GM23338 (cell line): ENCODE results near the gene ABL1. TPM values are rescaled to one million over a fixed set of nuclear protein-coding genes. Genes with fewer than 3 reads are reported as not detected.

ENCODE experiments used
- ATAC-seq: fragments of 200-7000 bp; cut with Tn5 transposase; 3 replicates; pipeline ENCODE4 v1.9.1; 2020
- DNase-seq: peaks from one replicate; pipeline ENCODE4 v3.0.0-alpha.2; 2015; ENCODE audit warnings: low spot score
- H2AFZ ChIP-seq: fragments of 200-600 bp; sonication (generic); 2 replicates; pipeline ENCODE4 v1.8.0; 2016; ENCODE audit warnings: antibody characterized with exemption, mild to moderate bottlenecking, moderate library complexity
- H3F3A ChIP-seq: fragments of 200-600 bp; sonication (generic); replicated peaks from 2 replicates; pipeline ENCODE4 v1.8.0; 2017; ENCODE audit warnings: antibody characterized with exemption, mixed run types, low read depth
- H3K27ac ChIP-seq: fragments of 200-600 bp; sonication (generic); 2 replicates; pipeline ENCODE4 v1.6.1; 2016; ENCODE audit warnings: low read depth
- H3K27me3 ChIP-seq: fragments of 200-600 bp; sonication (generic); 2 replicates; pipeline ENCODE4 v1.8.0; 2016; ENCODE audit warnings: mild to moderate bottlenecking, mixed run types, moderate library complexity; ENCODE audit not compliant: insufficient read depth
- H3K36me3 ChIP-seq: fragments of 200-600 bp; sonication (generic); 2 replicates; pipeline ENCODE4 v1.8.0; 2016; ENCODE audit warnings: mild to moderate bottlenecking; ENCODE audit not compliant: insufficient read depth
- H3K4me1 ChIP-seq: fragments of 200-600 bp; sonication (generic); 2 replicates; pipeline ENCODE4 v1.8.0; 2016; ENCODE audit warnings: mild to moderate bottlenecking, moderate library complexity; ENCODE audit not compliant: insufficient read depth
- H3K4me2 ChIP-seq: fragments of 200-600 bp; sonication (generic); 2 replicates; pipeline ENCODE4 v1.7.1; 2017; ENCODE audit warnings: mixed run types
- H3K4me3 ChIP-seq: fragments of 200-600 bp; sonication (generic); 2 replicates; pipeline ENCODE4 v1.6.1; 2016; ENCODE audit warnings: mixed run types
- H3K79me2 ChIP-seq: fragments of 200-600 bp; sonication (generic); replicated peaks from 2 replicates; pipeline ENCODE4 v1.8.0; 2017; ENCODE audit warnings: mild to moderate bottlenecking; ENCODE audit not compliant: insufficient read depth
- H3K9me2 ChIP-seq: fragments of 200-600 bp; sonication (generic); 2 replicates; pipeline ENCODE4 v1.8.0; 2017; ENCODE audit not compliant: insufficient read depth
- H4K20me1 ChIP-seq: fragments of 200-600 bp; sonication (generic); replicated peaks from 2 replicates; pipeline ENCODE4 v1.8.0; 2017; ENCODE audit warnings: mild to moderate bottlenecking; ENCODE audit not compliant: insufficient read depth
- H3K27ac Mint-ChIP-seq: 2 replicates; pipeline ENCODE4 v1.8.0; 2020; ENCODE audit warnings: inconsistent platforms, mild to moderate bottlenecking, moderate library complexity, mixed read lengths
- H3K27me3 Mint-ChIP-seq: 3 replicates; pipeline ENCODE4 v1.8.0; 2022; ENCODE audit warnings: low read depth, mild to moderate bottlenecking, moderate library complexity, mixed read lengths, inconsistent platforms; ENCODE audit not compliant: insufficient read depth, poor library complexity
- H3K36me3 Mint-ChIP-seq: 3 replicates; pipeline ENCODE4 v1.8.0; 2021; ENCODE audit warnings: low read depth, mild to moderate bottlenecking, inconsistent platforms, moderate library complexity, mixed read lengths
- H3K4me1 Mint-ChIP-seq: 3 replicates; pipeline ENCODE4 v1.8.0; 2020; ENCODE audit warnings: mild to moderate bottlenecking, inconsistent platforms, mixed read lengths
- H3K4me3 Mint-ChIP-seq: 3 replicates; pipeline ENCODE4 v1.8.0; 2021; ENCODE audit warnings: moderate library complexity, mild to moderate bottlenecking, inconsistent platforms, mixed read lengths
- H3K9me3 Mint-ChIP-seq: 3 replicates; pipeline ENCODE4 v1.8.0; 2020; ENCODE audit warnings: moderate library complexity, mild to moderate bottlenecking, inconsistent platforms, mixed read lengths
- CREB1 ChIP-seq: fragments of 250-450 bp; sonication (Bioruptor Pico); IDR thresholded peaks from 2 replicates; pipeline ENCODE4 v1.5.0; 2020; ENCODE audit warnings: low read depth, mild to moderate bottlenecking, moderate library complexity
- CTCF ChIP-seq, 2 experiments: fragments of 200-600 bp in 1 of 2; sonication (generic) in 1 of 2; conservative IDR thresholded peaks; 2 replicates each; pipeline versions ENCODE4 v1.5.1 to v1.6.1; 2016 to 2017; ENCODE audit warnings: antibody characterized with exemption in 2 of 2, low read depth in 2 of 2, mild to moderate bottlenecking in 2 of 2, moderate library complexity in 1 of 2
- EZH2 ChIP-seq: fragments of 200-600 bp; sonication (generic); IDR thresholded peaks from one replicate; pipeline ENCODE4 v1.8.0; 2017; ENCODE audit warnings: antibody characterized with exemption, mild to moderate bottlenecking, low read depth; ENCODE audit not compliant: unreplicated experiment
- EZH2phosphoT487 ChIP-seq: fragments of 200-600 bp; sonication (generic); IDR thresholded peaks from one replicate; pipeline ENCODE4 v1.8.1; 2018; ENCODE audit warnings: antibody characterized with exemption; ENCODE audit not compliant: unreplicated experiment
- JUNB ChIP-seq: IDR thresholded peaks from one replicate; pipeline ENCODE4 v1.6.1; 2016; ENCODE audit warnings: antibody characterized with exemption; ENCODE audit not compliant: unreplicated experiment
- NANOG ChIP-seq: IDR thresholded peaks from 2 replicates; pipeline ENCODE4 v1.6.1; 2016; ENCODE audit warnings: antibody characterized with exemption, borderline replicate concordance
- POLR2AphosphoS5 ChIP-seq: IDR thresholded peaks from 2 replicates; pipeline ENCODE4 v1.6.1; 2016; ENCODE audit warnings: antibody characterized with exemption, low read depth
- REST ChIP-seq: IDR thresholded peaks from one replicate; pipeline ENCODE4 v1.6.1; 2018; ENCODE audit warnings: antibody characterized with exemption; ENCODE audit not compliant: unreplicated experiment
- STAT1 ChIP-seq: IDR thresholded peaks from one replicate; pipeline ENCODE4 v1.6.1; 2016; ENCODE audit warnings: antibody characterized with exemption; ENCODE audit not compliant: unreplicated experiment
- ZNF114 ChIP-seq: fragments of 250-450 bp; sonication (Bioruptor Pico); IDR thresholded peaks from 2 replicates; pipeline ENCODE4 v1.5.0; 2020; ENCODE audit warnings: mild to moderate bottlenecking, moderate library complexity
- ZNF331 ChIP-seq: fragments of 250-450 bp; sonication (Bioruptor Pico); IDR thresholded peaks from 2 replicates; pipeline ENCODE4 v1.5.0; 2020; ENCODE audit warnings: low read depth, mild to moderate bottlenecking, moderate library complexity
- polyA plus RNA-seq: library from polyadenylated mRNA; unstranded; fragments of >200 nt; fragmentation: Nextera tagmentation; extraction: Ambion mirVana; gene quantifications from 2 replicates; pipeline ENCODE4 v1.2.1, GENCODE V29; 2016
- total RNA-seq: library from RNA; depleted of rRNA; stranded (reverse); fragments of >200 nt; shearing (Covaris generic); gene quantifications from 2 replicates; pipeline ENCODE4 v1.2.3, GENCODE V29; 2014

The ABL1 gene
- total and polyA plus RNA-seq, 2 experiments from 2014 or later, result 20.7 to 85.1 TPM

- TF ChIP-seq ZNF331 (CRISPR knock-in tag) (no peak), STAT1 (no peak), JUNB (no peak), CTCF (conservative IDR thresholded peaks at IDR 0.05; ENCODE audit: low read depth in 2 of 2) (no peak), ZNF114 (no peak), REST (no peak), CREB1 (CRISPR knock-in tag) (no peak), NANOG (no peak), EZH2phosphoT487 (no peak)
Measured at GRCh38 chr9:130924448-130924788, 89.4 kb downstream of the ABL1 start (continued).

- Mint-ChIP-seq H3K27me3 (peaks cover 12% of the 10 kb centered on the region), H3K36me3 (no peaks in the 10 kb centered on the region; the same call in 2 of the 3 replicates), H3K4me3 (no peak overlapping the region), H3K27ac (no peak overlapping the region), H3K4me1 (peaks cover 11% of the 10 kb centered on the region), H3K9me3 (no peaks in the 10 kb centered on the region; the same call in 2 of the 3 replicates)
- H3F3A ChIP-seq, result no peaks in the 10 kb centered on the region
- H4K20me1 ChIP-seq, result no peaks in the 10 kb centered on the region
- H2AFZ ChIP-seq, result no peak overlapping the region
- no peaks in the 10 kb centered on the region for H3K79me2 ChIP-seq
- ATAC-seq (no peak), DNase-seq (no peak)
- no peaks in the 10 kb centered on the region for H3K27me3 ChIP-seq
- H3K4me3 ChIP-seq, result no peak overlapping the region
- no peak overlapping the region for H3K4me2 ChIP-seq
- no peaks in the 10 kb centered on the region for H3K36me3 ChIP-seq
- H3K4me1 ChIP-seq, result no peaks in the 10 kb centered on the region
- no peak overlapping the region for H3K27ac ChIP-seq
- H3K9me2 ChIP-seq, result no peaks in the 10 kb centered on the region
- TF ChIP-seq JUNB (no peak), STAT1 (no peak), POLR2AphosphoS5 (no peak), EZH2phosphoT487 (no peak), ZNF331 (CRISPR knock-in tag) (no peak), CREB1 (CRISPR knock-in tag) (no peak), REST (no peak), CTCF (conservative IDR thresholded peaks at IDR 0.05; ENCODE audit: low read depth in 2 of 2) (no peak), EZH2 (no peak), NANOG (no peak)
Measured at GRCh38 chr9:130925050-130925678, 90.1 kb downstream of the ABL1 start.
